ENCODE data around the gene CAMSAP1. TPM values are rescaled to one million over a fixed set of nuclear protein-coding genes. Genes with fewer than 3 reads are reported as not detected.

CAMSAP1 gene
- total RNA-seq, 1 donor from 2014 or later = 20.0 TPM

DNA sequence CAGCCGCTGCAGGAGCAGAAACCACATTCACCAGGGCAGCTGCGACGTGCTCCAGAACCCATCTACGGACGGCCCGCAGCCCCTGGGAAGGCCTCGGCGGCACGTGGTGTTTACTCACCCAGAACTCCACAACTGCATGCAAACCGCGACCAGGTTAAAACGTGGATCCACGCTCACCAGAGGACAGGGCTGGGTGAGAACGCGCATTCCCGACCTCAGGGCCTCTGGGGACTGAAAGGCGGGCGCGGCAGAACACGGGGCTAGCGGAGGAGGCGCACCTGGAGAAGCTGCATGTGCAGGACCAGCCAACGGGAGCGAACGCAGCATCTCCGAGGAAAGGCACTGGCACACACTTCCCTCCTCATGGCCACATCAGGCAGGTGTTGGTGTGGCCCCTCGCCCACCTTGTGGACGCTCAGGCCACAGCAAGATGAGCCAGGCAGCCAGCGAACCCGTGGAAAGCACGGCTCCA is 24.0 kb upstream of the CAMSAP1 start:
- H3K27ac ChIP-seq (replicated peaks) = no peak overlapping the region
- TF ChIP-seq CTCF (IDR thresholded peaks at IDR 0.05; ENCODE audit: borderline replicate concordance) = no peak
- no peak overlapping the region for H3K4me3 ChIP-seq
- DNase-seq = no peak
- peaks cover 15% of the 10 kb centered on the region for H3K4me1 ChIP-seq
- H3K27me3 ChIP-seq (ENCODE audit: low read depth) = no peaks in the 10 kb centered on the region
- peaks cover 83% of the 10 kb centered on the region for H3K36me3 ChIP-seq
- intact Hi-C loops (cut with micrococcal nuclease) = no loop called here
- peaks cover 5% of the 10 kb centered on the region for H3K9me3 ChIP-seq (replicated peaks)

GRCh38 chr9:135930446-135931345 is 23.4 kb upstream of the CAMSAP1 start:
- intact Hi-C loops (cut with micrococcal nuclease) = no loop called here
- H3K4me3 ChIP-seq = no peak overlapping the region
- peaks cover 83% of the 10 kb centered on the region for H3K36me3 ChIP-seq
- no peak overlapping the region for H3K27ac ChIP-seq (replicated peaks)
- no peak for TF ChIP-seq CTCF (IDR thresholded peaks at IDR 0.05; ENCODE audit: borderline replicate concordance)
- H3K27me3 ChIP-seq (ENCODE audit: low read depth) = no peaks in the 10 kb centered on the region
- DNase-seq = no peak
- no peaks in the 10 kb centered on the region for H3K9me3 ChIP-seq (replicated peaks)
- H3K4me1 ChIP-seq = peaks cover 15% of the 10 kb centered on the region

GRCh38 chr9:135929656-135930445 is 22.5 kb upstream of the CAMSAP1 start:
- peaks cover 15% of the 10 kb centered on the region for H3K4me1 ChIP-seq
- intact Hi-C loops (cut with micrococcal nuclease) = no loop called here

GRCh38 chr9:135928731-135929655 is 21.6 kb upstream of the CAMSAP1 start:
- Histone ChIP-seq H3K27ac (replicated peaks) (no peak overlapping the region), H3K4me1 (peaks cover 15% of the 10 kb centered on the region), H3K9me3 (replicated peaks) (no peaks in the 10 kb centered on the region), H3K4me3 (no peak overlapping the region), H3K27me3 (ENCODE audit: low read depth) (no peaks in the 10 kb centered on the region), H3K36me3 (peaks cover 80% of the 10 kb centered on the region)
- intact Hi-C loops (cut with micrococcal nuclease) = no loop called here
- DNase-seq = no peak
- no peak for TF ChIP-seq CTCF (IDR thresholded peaks at IDR 0.05; ENCODE audit: borderline replicate concordance)

More at GRCh38 chr9:135929656-135930445, 22.5 kb upstream of the CAMSAP1 start:
- H3K27me3 ChIP-seq (ENCODE audit: low read depth) = no peaks in the 10 kb centered on the region
- no peaks in the 10 kb centered on the region for H3K9me3 ChIP-seq (replicated peaks)
- TF ChIP-seq CTCF (IDR thresholded peaks at IDR 0.05; ENCODE audit: borderline replicate concordance) = no peak
- no peak overlapping the region for H3K4me3 ChIP-seq
- no peak for DNase-seq
- H3K36me3 ChIP-seq = peaks cover 83% of the 10 kb centered on the region
- H3K27ac ChIP-seq (replicated peaks) = no peak overlapping the region
